GM12892 (cell line): Measurements from ENCODE around the gene KCNG4.

Source experiments
- POLR2A ChIP-seq: IDR thresholded peaks from 2 replicates; pipeline ENCODE4 v1.6.1; 2011; ENCODE audit warnings: low read depth, low read length, control low read depth
- POLR2AphosphoS5 ChIP-seq: IDR thresholded peaks from 2 replicates; pipeline ENCODE4 v1.6.1; 2011; ENCODE audit warnings: low read depth, low read length, control low read depth

DNA sequence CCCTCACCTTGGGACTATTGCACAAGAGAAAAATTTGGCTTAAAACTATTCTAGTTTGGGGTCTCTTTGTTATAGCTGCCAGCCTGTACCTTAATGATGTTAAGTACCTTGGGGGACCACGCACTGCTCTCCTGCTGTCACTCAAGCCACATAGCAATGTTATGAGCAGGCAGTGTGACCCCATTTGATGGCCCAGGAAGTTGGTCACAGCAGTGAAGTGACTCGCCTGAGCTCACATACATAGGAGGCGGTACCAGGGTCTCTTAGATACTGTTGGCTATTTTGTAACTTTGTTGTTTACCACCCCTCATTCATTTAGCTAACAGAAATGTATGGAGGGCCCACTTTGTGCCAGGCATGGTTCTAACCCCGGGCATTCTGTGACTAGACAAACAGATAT is 16.4 kb downstream of the KCNG4 start:
- TF ChIP-seq POLR2A (no peak), POLR2AphosphoS5 (no peak)
